BLaER1 (cell line): ENCODE measurements around the gene NDST1.

Experiments
- H3K27ac ChIP-seq: shearing (Covaris generic); formaldehyde crosslinking; 2 replicates; pipeline ENCODE4 v1.8.1; 2022
- H3K27me3 ChIP-seq: shearing (Covaris generic); formaldehyde crosslinking; 2 replicates; pipeline ENCODE4 v1.8.1; 2022
- H3K36me3 ChIP-seq: shearing (Covaris generic); formaldehyde crosslinking; 2 replicates; pipeline ENCODE4 v1.8.1; 2022
- H3K4me1 ChIP-seq: shearing (Covaris generic); formaldehyde crosslinking; 2 replicates; pipeline ENCODE4 v1.8.1; 2022
- H3K4me2 ChIP-seq: shearing (Covaris generic); formaldehyde crosslinking; 2 replicates; pipeline ENCODE4 v1.8.1; 2022
- H3K4me3 ChIP-seq: shearing (Covaris generic); formaldehyde crosslinking; 2 replicates; pipeline ENCODE4 v1.8.1; 2022
- H3K9ac ChIP-seq: shearing (Covaris generic); formaldehyde crosslinking; 2 replicates; pipeline ENCODE4 v1.8.1; 2022
- H3K9me3 ChIP-seq: shearing (Covaris generic); formaldehyde crosslinking; 2 replicates; pipeline ENCODE4 v1.8.1; 2022
- H4K20me1 ChIP-seq: shearing (Covaris generic); formaldehyde crosslinking; 2 replicates; pipeline ENCODE4 v1.8.1; 2022
- Cebpa-rat ChIP-seq: shearing (Covaris generic); IDR thresholded peaks from 2 replicates; pipeline ENCODE4 v1.8.1; 2022

NDST1 gene

DNA sequence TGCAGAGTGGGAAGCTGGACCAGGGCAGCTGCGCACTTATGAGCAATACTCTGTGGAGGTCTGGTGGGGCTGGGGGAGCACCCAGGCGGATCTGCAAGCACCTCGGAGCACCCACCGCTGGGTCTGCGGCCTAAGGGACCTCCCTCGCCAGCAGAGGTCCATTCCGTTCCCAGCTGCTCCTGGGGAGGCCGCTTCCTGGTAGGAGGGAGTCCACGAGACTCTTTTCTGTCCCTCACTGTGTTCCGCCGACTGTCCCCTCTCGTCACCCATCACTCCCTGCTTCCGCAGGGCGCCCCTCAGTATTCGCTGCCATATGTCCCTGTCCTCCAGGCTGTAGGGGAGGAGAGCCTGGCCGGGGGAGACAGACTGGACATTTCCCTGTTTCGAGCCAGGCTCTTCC is 45.5 kb downstream of the NDST1 start:
- Histone ChIP-seq H4K20me1 (no peaks in the 10 kb centered on the region), H3K4me1 (peaks cover 55% of the 10 kb centered on the region), H3K27me3 (no peaks in the 10 kb centered on the region), H3K36me3 (peaks cover 59% of the 10 kb centered on the region), H3K4me3 (no peak overlapping the region), H3K9me3 (no peaks in the 10 kb centered on the region), H3K9ac (0 out of 2 replicates have a peak overlapping the region, but pooled peaks have one; percentile 42), H3K4me2 (peak overlapping the region; percentile 72), H3K27ac (peak overlapping the region; percentile 82)
- TF ChIP-seq Cebpa-rat: no peak

DNA sequence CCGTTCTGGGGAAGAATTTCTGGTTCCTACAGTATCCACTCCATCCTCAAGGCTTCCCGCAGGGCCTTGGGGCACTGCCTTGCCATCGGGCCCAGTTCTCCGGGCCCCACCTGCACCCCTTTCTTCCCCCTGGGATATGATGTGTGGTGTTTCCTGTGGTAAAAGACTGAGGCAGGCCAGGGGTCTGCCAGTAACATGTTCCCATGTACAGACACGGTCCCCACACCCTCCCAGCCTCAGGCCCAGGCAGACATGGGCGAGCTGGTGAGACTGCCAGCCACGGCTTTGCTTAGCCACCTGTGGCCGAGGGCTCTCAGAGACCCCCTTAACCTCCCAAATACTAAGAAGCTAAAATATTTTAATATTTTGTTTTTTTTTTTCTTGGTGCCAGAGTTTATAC is 46.0 kb downstream of the NDST1 start:
- H3K4me1 ChIP-seq: peaks cover 60% of the 10 kb centered on the region
- no peak for TF ChIP-seq Cebpa-rat
- H3K9ac ChIP-seq: peak overlapping the region; percentile 42; the same call in 1 of the 2 replicates
- no peak overlapping the region for H3K4me3 ChIP-seq
- peak overlapping the region; percentile 82 for H3K27ac ChIP-seq
- no peaks in the 10 kb centered on the region for H3K27me3 ChIP-seq
- peak overlapping the region; percentile 72 for H3K4me2 ChIP-seq
- H4K20me1 ChIP-seq: no peaks in the 10 kb centered on the region
- peaks cover 54% of the 10 kb centered on the region for H3K36me3 ChIP-seq
- no peaks in the 10 kb centered on the region for H3K9me3 ChIP-seq

DNA sequence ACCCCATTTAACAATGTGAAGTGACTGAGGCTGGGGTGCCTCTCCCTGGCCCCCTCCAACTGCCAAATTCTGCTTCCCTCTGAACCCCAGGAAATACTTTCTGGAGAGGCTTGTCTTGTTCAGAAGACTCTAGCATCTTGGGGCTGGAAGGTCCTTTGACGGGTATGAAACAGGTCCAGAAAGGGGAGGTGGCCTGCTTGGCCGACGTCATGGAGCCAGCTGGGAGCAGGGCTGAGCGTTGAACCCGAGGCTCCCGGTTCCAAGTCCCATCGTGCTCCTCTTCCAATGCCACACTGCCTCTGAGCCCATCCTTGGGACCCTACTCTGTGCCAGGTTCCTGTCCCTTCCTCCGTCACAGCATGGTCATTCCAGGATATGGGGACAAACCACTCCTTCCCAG is 46.9 kb downstream of the NDST1 start:
- peaks cover 45% of the 10 kb centered on the region for H3K36me3 ChIP-seq
- TF ChIP-seq Cebpa-rat: no peak
- no peaks in the 10 kb centered on the region for H3K27me3 ChIP-seq
- H3K9ac ChIP-seq: no peak overlapping the region
- H3K4me2 ChIP-seq: peak overlapping the region; percentile 96
- peaks cover 70% of the 10 kb centered on the region for H3K4me1 ChIP-seq
- no peak overlapping the region for H3K4me3 ChIP-seq
- H3K9me3 ChIP-seq: no peaks in the 10 kb centered on the region
- H4K20me1 ChIP-seq: no peaks in the 10 kb centered on the region
- peak overlapping the region; percentile 82 for H3K27ac ChIP-seq

DNA sequence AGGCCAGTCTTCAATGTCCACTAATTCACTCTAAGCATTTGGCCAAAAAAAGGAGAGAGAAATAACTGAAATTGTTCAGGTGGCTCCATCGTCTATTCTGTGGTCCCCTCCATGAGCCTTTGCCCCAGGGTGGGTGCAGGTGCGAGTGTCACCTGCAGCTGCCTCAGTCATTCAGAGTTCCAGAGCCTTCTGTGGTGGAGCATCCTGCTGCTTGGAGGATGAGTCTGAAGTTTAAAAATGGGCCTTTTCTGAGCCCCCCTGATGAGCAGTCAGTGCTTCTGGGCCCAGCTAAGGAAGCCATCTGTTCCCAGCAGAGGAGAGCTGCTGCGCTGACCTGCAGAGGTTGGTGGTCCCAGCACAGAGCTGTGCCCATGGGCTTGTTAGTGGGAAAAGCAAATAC is 48.2 kb downstream of the NDST1 start:
- peak overlapping the region; percentile 82 for H3K27ac ChIP-seq
- H3K9ac ChIP-seq: peak overlapping the region; percentile 68; the same call in 1 of the 2 replicates
- no peak for TF ChIP-seq Cebpa-rat
- no peaks in the 10 kb centered on the region for H4K20me1 ChIP-seq
- H3K9me3 ChIP-seq: no peaks in the 10 kb centered on the region
- no peak overlapping the region for H3K4me3 ChIP-seq
- peaks cover 32% of the 10 kb centered on the region for H3K36me3 ChIP-seq
- peak overlapping the region; percentile 96 for H3K4me2 ChIP-seq
- H3K27me3 ChIP-seq: no peaks in the 10 kb centered on the region
- H3K4me1 ChIP-seq: peaks cover 79% of the 10 kb centered on the region

DNA sequence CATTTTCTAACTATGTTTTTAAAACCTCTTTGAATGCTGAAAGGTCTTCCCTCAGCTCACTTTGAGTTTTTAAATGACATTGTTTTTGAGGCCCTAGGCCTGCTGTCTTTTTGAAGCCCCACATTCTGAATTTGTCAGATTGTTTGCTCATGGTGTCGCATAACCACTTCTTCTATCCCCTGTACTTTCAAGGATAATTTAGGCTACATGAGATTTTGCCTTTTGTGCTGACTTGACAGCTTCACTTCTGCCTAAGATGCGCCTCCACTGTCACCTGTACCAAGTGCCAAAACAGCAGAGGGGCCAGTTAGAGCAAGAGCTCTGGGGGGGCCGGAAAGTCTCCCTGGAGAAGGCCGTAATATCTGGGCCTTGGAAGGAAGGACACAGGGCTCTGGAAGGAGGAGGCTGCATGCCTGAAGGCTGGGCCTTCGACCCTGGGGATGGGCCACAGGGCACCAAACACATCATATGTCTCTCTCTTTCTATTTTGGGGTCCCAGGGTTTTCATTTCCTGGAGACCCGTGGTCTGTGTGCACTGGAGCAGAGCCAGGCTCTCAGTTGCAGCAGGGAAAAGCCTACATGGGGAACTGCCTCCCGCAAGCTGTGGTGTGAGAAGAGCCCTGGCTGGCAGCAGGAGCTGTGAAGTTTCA is 49.1 kb downstream of the NDST1 start:
- peaks cover 23% of the 10 kb centered on the region for H3K36me3 ChIP-seq
- peak overlapping the region; percentile 82 for H3K27ac ChIP-seq
- no peaks in the 10 kb centered on the region for H3K27me3 ChIP-seq
- no peak for TF ChIP-seq Cebpa-rat
- no peaks in the 10 kb centered on the region for H4K20me1 ChIP-seq
- H3K9ac ChIP-seq: peak overlapping the region; percentile 68
- peak overlapping the region; percentile 50 for H3K4me3 ChIP-seq
- peaks cover 79% of the 10 kb centered on the region for H3K4me1 ChIP-seq
- peak overlapping the region; percentile 96 for H3K4me2 ChIP-seq
- H3K9me3 ChIP-seq: no peaks in the 10 kb centered on the region

DNA sequence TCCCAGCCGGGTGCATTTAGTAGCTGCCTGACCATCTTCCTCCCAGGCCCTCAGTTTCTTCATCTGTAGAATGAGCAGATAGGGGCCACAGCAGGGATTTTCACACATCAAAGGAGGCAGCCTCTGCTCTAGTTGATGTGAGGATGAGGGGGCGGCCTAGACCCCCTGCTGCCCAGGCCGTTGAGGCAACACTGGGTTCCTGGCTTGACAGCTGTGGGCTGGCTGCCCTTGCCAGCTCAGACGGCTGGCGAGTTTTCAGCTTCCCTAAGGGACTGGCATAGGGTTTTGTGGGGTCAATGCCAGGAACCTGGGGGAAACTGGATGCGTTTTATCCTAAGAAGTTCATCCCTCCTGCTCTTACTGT is 49.6 kb downstream of the NDST1 start:
- Histone ChIP-seq H3K9me3 (no peaks in the 10 kb centered on the region), H3K27ac (peak overlapping the region; percentile 82), H3K27me3 (no peaks in the 10 kb centered on the region), H3K9ac (peak overlapping the region; percentile 68), H3K4me3 (peak overlapping the region; percentile 50), H4K20me1 (no peaks in the 10 kb centered on the region), H3K4me1 (peaks cover 79% of the 10 kb centered on the region), H3K36me3 (peaks cover 21% of the 10 kb centered on the region), H3K4me2 (peak overlapping the region; percentile 96)
- no peak for TF ChIP-seq Cebpa-rat

DNA sequence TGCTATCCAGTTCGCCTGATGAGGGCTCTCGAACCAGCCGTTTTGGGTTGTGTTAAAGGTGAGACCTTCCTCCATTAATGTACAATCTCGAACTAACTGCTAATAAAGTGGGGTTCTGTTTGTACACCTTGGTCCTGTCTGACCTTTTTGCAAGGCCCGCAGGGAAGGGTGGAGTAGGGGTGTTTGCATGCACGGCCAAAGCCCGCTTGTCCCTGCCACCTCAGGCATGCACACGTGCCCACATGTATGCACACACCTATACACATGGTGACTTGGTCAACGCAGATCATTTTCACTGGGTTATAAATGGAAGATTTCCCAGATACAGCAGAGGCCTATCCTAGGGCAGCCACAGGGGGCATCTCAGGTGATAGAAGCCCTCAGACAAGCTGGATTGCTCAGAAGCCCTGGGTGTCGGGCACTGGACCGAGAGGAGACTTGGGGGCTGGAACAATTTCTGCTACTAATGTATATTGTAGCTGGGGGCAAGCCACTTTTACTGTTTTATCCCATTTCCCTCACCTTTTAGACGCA is 50.2 kb downstream of the NDST1 start:
- peaks cover 77% of the 10 kb centered on the region for H3K4me1 ChIP-seq
- no peaks in the 10 kb centered on the region for H4K20me1 ChIP-seq
- TF ChIP-seq Cebpa-rat: no peak
- H3K27ac ChIP-seq: peak overlapping the region; percentile 82
- H3K27me3 ChIP-seq: no peaks in the 10 kb centered on the region
- H3K4me3 ChIP-seq: no peak overlapping the region
- H3K4me2 ChIP-seq: peak overlapping the region; percentile 96
- no peaks in the 10 kb centered on the region for H3K9me3 ChIP-seq
- H3K9ac ChIP-seq: peak overlapping the region; percentile 68
- peaks cover 14% of the 10 kb centered on the region for H3K36me3 ChIP-seq

DNA sequence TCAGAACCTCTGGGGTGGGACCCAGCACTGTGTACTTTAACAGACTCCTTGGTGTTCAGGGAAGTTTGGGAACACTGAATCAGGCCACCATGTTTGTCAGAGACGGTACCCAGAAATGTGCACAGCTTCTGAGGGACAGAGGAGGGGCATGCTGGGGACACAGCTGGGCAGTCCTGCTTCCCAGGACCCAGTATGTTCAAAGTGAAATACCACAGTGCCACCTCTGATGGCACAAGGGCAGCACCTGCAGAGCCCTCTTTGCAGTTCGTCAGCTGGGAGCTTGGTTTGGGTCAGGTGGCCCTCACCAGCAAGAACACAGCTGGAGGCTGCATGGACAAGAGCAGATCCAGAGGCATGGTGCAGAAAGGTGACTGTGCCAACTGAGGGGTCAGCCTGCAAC is 51.2 kb downstream of the NDST1 start:
- H3K4me1 ChIP-seq: peaks cover 68% of the 10 kb centered on the region

DNA sequence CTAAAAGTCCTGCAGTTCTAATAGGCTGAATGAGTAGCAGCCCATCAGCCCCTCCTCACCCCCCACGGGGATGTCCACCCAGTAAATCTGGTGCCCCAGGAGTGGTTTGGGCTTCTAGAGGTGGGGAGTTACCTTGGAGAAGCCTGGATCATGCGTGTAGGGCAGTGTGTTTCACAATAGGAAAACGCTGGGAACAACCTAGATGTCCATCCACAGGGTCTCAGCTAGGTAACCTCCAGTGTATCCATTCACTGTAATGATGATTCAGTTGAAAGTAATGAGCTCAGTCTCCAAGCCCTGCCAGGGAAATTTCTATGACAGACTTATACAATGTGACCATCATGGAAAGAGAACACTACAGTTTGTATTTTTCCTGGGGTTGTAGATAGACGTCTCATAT is 51.8 kb downstream of the NDST1 start:
- H3K27me3 ChIP-seq: no peaks in the 10 kb centered on the region
- H3K27ac ChIP-seq: peak overlapping the region; percentile 82
- H3K36me3 ChIP-seq: peaks cover 6% of the 10 kb centered on the region; the same call in 1 of the 2 replicates
- no peaks in the 10 kb centered on the region for H4K20me1 ChIP-seq
- no peaks in the 10 kb centered on the region for H3K9me3 ChIP-seq
- H3K4me1 ChIP-seq: peaks cover 61% of the 10 kb centered on the region
- peak overlapping the region; percentile 96 for H3K4me2 ChIP-seq
- peak overlapping the region; percentile 17; the same call in 1 of the 2 replicates for H3K9ac ChIP-seq
- no peak overlapping the region for H3K4me3 ChIP-seq
- no peak for TF ChIP-seq Cebpa-rat

More for the DNA sequence above, 51.2 kb downstream of the NDST1 start:
- Histone ChIP-seq H3K27me3 (no peaks in the 10 kb centered on the region), H3K27ac (peak overlapping the region; percentile 82), H3K4me3 (no peak overlapping the region), H4K20me1 (no peaks in the 10 kb centered on the region), H3K4me2 (peak overlapping the region; percentile 96), H3K9ac (peak overlapping the region; percentile 68; the same call in 1 of the 2 replicates), H3K36me3 (peaks cover 6% of the 10 kb centered on the region; the same call in 1 of the 2 replicates), H3K9me3 (no peaks in the 10 kb centered on the region)
- no peak for TF ChIP-seq Cebpa-rat

DNA sequence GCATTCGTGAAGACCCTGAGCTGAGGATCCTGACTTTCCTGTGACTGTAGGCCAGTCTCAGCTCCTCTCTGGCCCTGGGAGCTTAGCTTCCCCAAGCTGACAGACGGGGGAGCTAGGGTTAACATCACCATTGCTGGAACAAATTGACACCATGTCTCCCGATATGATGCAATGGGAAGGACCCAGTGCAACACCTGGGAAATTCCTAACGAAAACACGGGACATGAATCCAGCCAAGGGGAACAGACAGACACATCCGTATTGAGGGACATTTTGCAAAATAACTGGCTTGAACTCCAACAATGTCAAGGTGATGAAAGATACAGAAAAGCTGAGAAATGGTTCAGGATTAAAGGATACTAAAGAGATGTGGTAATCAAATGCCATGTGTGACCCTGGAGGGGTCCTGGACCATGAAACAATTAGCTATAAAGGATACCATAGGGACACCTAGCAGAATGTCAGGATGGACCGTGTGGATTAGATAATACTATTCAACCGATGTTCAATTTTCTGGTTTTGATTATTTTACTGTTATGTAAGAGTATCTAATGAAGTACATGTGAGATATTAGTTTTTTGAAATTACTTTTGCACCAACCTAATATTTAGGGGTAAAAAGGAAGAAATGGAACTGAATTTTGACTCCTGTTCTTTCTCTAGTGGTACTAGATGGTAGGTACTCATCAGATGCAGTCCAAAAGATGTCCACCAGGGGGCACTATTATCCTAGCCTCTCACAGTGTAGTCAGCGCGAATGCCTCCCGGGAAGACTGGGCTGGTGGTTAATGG is 52.7 kb downstream of the NDST1 start:
- TF ChIP-seq Cebpa-rat: peak; percentile 52; the same call in 1 of the 2 replicates
- Histone ChIP-seq H3K4me3 (no peak overlapping the region), H3K9me3 (no peaks in the 10 kb centered on the region), H3K9ac (no peak overlapping the region), H3K4me2 (peak overlapping the region; percentile 96; the same call in 1 of the 2 replicates), H3K27ac (no peak overlapping the region), H3K4me1 (peaks cover 52% of the 10 kb centered on the region), H3K27me3 (no peaks in the 10 kb centered on the region), H3K36me3 (no peaks in the 10 kb centered on the region), H4K20me1 (no peaks in the 10 kb centered on the region)
